Stimulated activated naive CD8-positive, alpha-beta T cell treated with anti-CD3 and anti-CD28 coated beads, Interleukin-15, Interleukin-2, amounts not matched to agents 100 ng/mL and 50 ng/mL, for 24 hours (primary cell): Measurements from ENCODE around the gene OBSL1.

Experiments
- H3K27ac Mint-ChIP-seq: one replicate; pipeline ENCODE4 v1.8.0; 2021; ENCODE audit warnings: mild to moderate bottlenecking, mixed read lengths
- H3K27me3 Mint-ChIP-seq: one replicate; pipeline ENCODE4 v1.8.0; 2021; ENCODE audit warnings: mixed read lengths
- H3K36me3 Mint-ChIP-seq: one replicate; pipeline ENCODE4 v1.8.0; 2021; ENCODE audit warnings: low read depth, mixed read lengths
- H3K4me1 Mint-ChIP-seq: one replicate; pipeline ENCODE4 v1.8.0; 2021; ENCODE audit warnings: low read depth, mixed read lengths
- H3K4me3 Mint-ChIP-seq: one replicate; pipeline ENCODE4 v1.8.0; 2021; ENCODE audit warnings: mild to moderate bottlenecking, mixed read lengths
- H3K9me3 Mint-ChIP-seq: one replicate; pipeline ENCODE4 v1.8.0; 2021; ENCODE audit warnings: mixed read lengths

OBSL1 gene

GRCh38 chr2:219553463-219553963, 17.8 kb downstream of the OBSL1 start:
- H3K4me1 Mint-ChIP-seq: peaks cover 6% of the 10 kb centered on the region
- no peak overlapping the region for H3K27ac Mint-ChIP-seq
- H3K36me3 Mint-ChIP-seq: no peaks in the 10 kb centered on the region
- H3K27me3 Mint-ChIP-seq: peaks cover 28% of the 10 kb centered on the region
- H3K4me3 Mint-ChIP-seq: peak overlapping the region; percentile 33
- H3K9me3 Mint-ChIP-seq: no peaks in the 10 kb centered on the region

GRCh38 chr2:219553168-219553417, 18.2 kb downstream of the OBSL1 start:
- H3K4me1 Mint-ChIP-seq: peaks cover 6% of the 10 kb centered on the region
- no peaks in the 10 kb centered on the region for H3K36me3 Mint-ChIP-seq
- no peak overlapping the region for H3K4me3 Mint-ChIP-seq
- H3K9me3 Mint-ChIP-seq: no peaks in the 10 kb centered on the region
- H3K27me3 Mint-ChIP-seq: peaks cover 32% of the 10 kb centered on the region
- no peak overlapping the region for H3K27ac Mint-ChIP-seq

GRCh38 chr2:219552382-219553167, 18.8 kb downstream of the OBSL1 start:
- Mint-ChIP-seq H3K27me3 (peaks cover 33% of the 10 kb centered on the region), H3K27ac (no peak overlapping the region), H3K4me1 (peaks cover 6% of the 10 kb centered on the region), H3K36me3 (no peaks in the 10 kb centered on the region), H3K9me3 (no peaks in the 10 kb centered on the region), H3K4me3 (peak overlapping the region; percentile 53)

GRCh38 chr2:219551441-219552381, 19.6 kb downstream of the OBSL1 start:
- Mint-ChIP-seq H3K27me3 (peaks cover 37% of the 10 kb centered on the region), H3K9me3 (no peaks in the 10 kb centered on the region), H3K27ac (peak overlapping the region; percentile 21), H3K4me3 (peak overlapping the region; percentile 53), H3K36me3 (no peaks in the 10 kb centered on the region), H3K4me1 (peaks cover 6% of the 10 kb centered on the region)

- H3K27ac Mint-ChIP-seq: no peak overlapping the region
- H3K27me3 Mint-ChIP-seq: peaks cover 52% of the 10 kb centered on the region
- H3K4me1 Mint-ChIP-seq: peaks cover 10% of the 10 kb centered on the region
- H3K4me3 Mint-ChIP-seq: no peak overlapping the region
- H3K36me3 Mint-ChIP-seq: no peaks in the 10 kb centered on the region
- H3K9me3 Mint-ChIP-seq: no peaks in the 10 kb centered on the region
These were observed 21.7 kb downstream of the OBSL1 start for GRCh38 chr2:219549619-219550018.

- Mint-ChIP-seq H3K27ac (no peak overlapping the region), H3K36me3 (no peaks in the 10 kb centered on the region), H3K4me1 (peaks cover 15% of the 10 kb centered on the region), H3K4me3 (no peak overlapping the region), H3K9me3 (no peaks in the 10 kb centered on the region), H3K27me3 (peaks cover 51% of the 10 kb centered on the region)
These were observed 22.3 kb downstream of the OBSL1 start for GRCh38 chr2:219548990-219549389.

- peaks cover 42% of the 10 kb centered on the region for H3K27me3 Mint-ChIP-seq
- peaks cover 18% of the 10 kb centered on the region for H3K4me1 Mint-ChIP-seq
- H3K4me3 Mint-ChIP-seq: no peak overlapping the region
- H3K27ac Mint-ChIP-seq: no peak overlapping the region
- H3K9me3 Mint-ChIP-seq: no peaks in the 10 kb centered on the region
- no peaks in the 10 kb centered on the region for H3K36me3 Mint-ChIP-seq
These were observed 23.7 kb downstream of the OBSL1 start for GRCh38 chr2:219547621-219548020.

- no peak overlapping the region for H3K4me3 Mint-ChIP-seq
- H3K36me3 Mint-ChIP-seq: no peaks in the 10 kb centered on the region
- H3K9me3 Mint-ChIP-seq: no peaks in the 10 kb centered on the region
- no peak overlapping the region for H3K27ac Mint-ChIP-seq
- peaks cover 26% of the 10 kb centered on the region for H3K4me1 Mint-ChIP-seq
- H3K27me3 Mint-ChIP-seq: peaks cover 36% of the 10 kb centered on the region
These were observed 25.4 kb downstream of the OBSL1 start for GRCh38 chr2:219545943-219546352.

- Mint-ChIP-seq H3K27ac (no peak overlapping the region), H3K36me3 (no peaks in the 10 kb centered on the region), H3K4me1 (peaks cover 26% of the 10 kb centered on the region), H3K9me3 (no peaks in the 10 kb centered on the region), H3K4me3 (no peak overlapping the region), H3K27me3 (peaks cover 33% of the 10 kb centered on the region)
These were observed 25.9 kb downstream of the OBSL1 start for GRCh38 chr2:219545295-219545942.

- no peaks in the 10 kb centered on the region for H3K36me3 Mint-ChIP-seq
- peak overlapping the region; percentile 11 for H3K27ac Mint-ChIP-seq
- H3K9me3 Mint-ChIP-seq: no peaks in the 10 kb centered on the region
- peaks cover 33% of the 10 kb centered on the region for H3K27me3 Mint-ChIP-seq
- peak overlapping the region; percentile 90 for H3K4me3 Mint-ChIP-seq
- peaks cover 26% of the 10 kb centered on the region for H3K4me1 Mint-ChIP-seq
These were observed 26.8 kb downstream of the OBSL1 start for GRCh38 chr2:219544567-219544966.

- Mint-ChIP-seq H3K36me3 (peaks cover 5% of the 10 kb centered on the region), H3K4me1 (peaks cover 26% of the 10 kb centered on the region), H3K27ac (peak within 1 kb of the TSS; percentile 11), H3K9me3 (no peaks in the 10 kb centered on the region), H3K27me3 (peaks cover 29% of the 10 kb centered on the region), H3K4me3 (peak within 1 kb of the TSS; percentile 90)
These were observed 27.6 kb downstream of the OBSL1 start, which contains the start of the genes CHPF and TMEM198 for GRCh38 chr2:219543596-219544358. CHPF (minus strand) TSS chr2:219543809; CDS start chr2:219543538, 271 bp downstream. TMEM198 (plus strand) TSS chr2:219544028; CDS start chr2:219544728, 700 bp downstream.

GRCh38 chr2:219542931-219543595, 28.3 kb downstream of the OBSL1 start:
- no peaks in the 10 kb centered on the region for H3K9me3 Mint-ChIP-seq
- H3K4me1 Mint-ChIP-seq: peaks cover 26% of the 10 kb centered on the region
- no peak overlapping the region for H3K27ac Mint-ChIP-seq
- peaks cover 22% of the 10 kb centered on the region for H3K27me3 Mint-ChIP-seq
- H3K4me3 Mint-ChIP-seq: peak overlapping the region; percentile 90
- H3K36me3 Mint-ChIP-seq: peaks cover 8% of the 10 kb centered on the region

GRCh38 chr2:219541611-219542180, 29.6 kb downstream of the OBSL1 start:
- no peak overlapping the region for H3K27ac Mint-ChIP-seq
- peaks cover 8% of the 10 kb centered on the region for H3K36me3 Mint-ChIP-seq
- no peaks in the 10 kb centered on the region for H3K9me3 Mint-ChIP-seq

More at GRCh38 chr2:219541611-219542180, 29.6 kb downstream of the OBSL1 start:
- Mint-ChIP-seq H3K27me3 (peaks cover 18% of the 10 kb centered on the region), H3K4me1 (peaks cover 26% of the 10 kb centered on the region), H3K4me3 (peak overlapping the region; percentile 90)
